Mesenchymal stem cell (in vitro differentiated cells and primary cell): Measurements from ENCODE around the gene ABHD2.

Source experiments
- DNase-seq: peaks from one replicate; pipeline ENCODE4 v3.0.0-alpha.2; 2013
- H2AFZ ChIP-seq: one replicate; pipeline ENCODE4 v1.6.1; 2013; ENCODE audit warnings: low read depth, mild to moderate bottlenecking, control low read depth, inconsistent platforms, low read length, moderate library complexity
- H2AK5ac ChIP-seq: 2 replicates; pipeline ENCODE4 v1.6.1; 2013; ENCODE audit warnings: low read length, moderate library complexity, mild to moderate bottlenecking, inconsistent platforms; ENCODE audit not compliant: severe bottlenecking
- H2BK120ac ChIP-seq: one replicate; pipeline ENCODE4 v1.6.1; 2013; ENCODE audit warnings: low read depth, mild to moderate bottlenecking, inconsistent platforms, low read length, moderate library complexity
- H2BK12ac ChIP-seq, 2 experiments: one replicate each; pipeline ENCODE4 v1.6.1; 2013; ENCODE audit warnings: inconsistent platforms in 2 of 2, low read length in 2 of 2, mild to moderate bottlenecking in 2 of 2, moderate library complexity in 2 of 2, control low read depth in 1 of 2
- H2BK15ac ChIP-seq: one replicate; pipeline ENCODE4 v1.6.1; 2013; ENCODE audit warnings: mild to moderate bottlenecking, low read depth, inconsistent platforms; ENCODE audit not compliant: poor library complexity, severe bottlenecking
- H2BK5ac ChIP-seq: 2 replicates; pipeline ENCODE4 v1.6.1; 2013; ENCODE audit warnings: low read depth, mild to moderate bottlenecking, low read length, control low read depth, inconsistent platforms; ENCODE audit not compliant: poor library complexity, severe bottlenecking
- H3K14ac ChIP-seq, 2 experiments: one replicate each; pipeline ENCODE4 v1.6.1; 2013; ENCODE audit warnings: inconsistent platforms in 2 of 2, low read length in 2 of 2, control low read depth in 1 of 2, mild to moderate bottlenecking in 1 of 2, moderate library complexity in 1 of 2
- H3K18ac ChIP-seq, 2 experiments: one replicate each; pipeline ENCODE4 v1.6.1; 2013; ENCODE audit warnings: inconsistent platforms in 2 of 2, low read length in 2 of 2, control low read depth in 1 of 2, low read depth in 1 of 2, mild to moderate bottlenecking in 1 of 2
- H3K23ac ChIP-seq, 2 experiments: one replicate each; pipeline ENCODE4 v1.6.1; 2013; ENCODE audit warnings: inconsistent platforms in 2 of 2, low read length in 2 of 2, mild to moderate bottlenecking in 2 of 2, moderate library complexity in 2 of 2, control low read depth in 1 of 2
- H3K27ac ChIP-seq: 2 replicates; pipeline ENCODE4 v1.5.1; 2013; ENCODE audit warnings: mild to moderate bottlenecking, moderate library complexity, low read length, control low read depth, inconsistent platforms; ENCODE audit not compliant: poor library complexity, severe bottlenecking
- H3K27me3 ChIP-seq, 2 experiments: 2 replicates each; pipeline versions ENCODE4 v1.6.1 to v1.7.0; 2013; ENCODE audit warnings: low read length in 2 of 2, mild to moderate bottlenecking in 2 of 2, moderate library complexity in 2 of 2, control low read depth in 1 of 2, inconsistent platforms in 1 of 2; ENCODE audit not compliant: control insufficient read depth in 1 of 2, insufficient read depth in 1 of 2
- H3K36me3 ChIP-seq, 2 experiments: 2 replicates each; pipeline versions ENCODE4 v1.6.1 to v1.7.0; 2013; ENCODE audit warnings: low read length in 2 of 2, control low read depth in 1 of 2, inconsistent platforms in 1 of 2, low read depth in 1 of 2, mild to moderate bottlenecking in 1 of 2; ENCODE audit not compliant: insufficient read depth in 2 of 2, control insufficient read depth in 1 of 2
- H3K4ac ChIP-seq, 2 experiments: one replicate each; pipeline ENCODE4 v1.6.1; 2013; ENCODE audit warnings: inconsistent platforms in 2 of 2, low read length in 2 of 2, mild to moderate bottlenecking in 2 of 2, moderate library complexity in 2 of 2, control low read depth in 1 of 2, low read depth in 1 of 2
- H3K4me1 ChIP-seq: 2 replicates; pipeline ENCODE4 v1.6.1; 2013; ENCODE audit warnings: low read depth, low read length, control low read depth; ENCODE audit not compliant: control insufficient read depth, insufficient read depth
- H3K4me2 ChIP-seq: 2 replicates; pipeline ENCODE4 v1.6.1; 2013; ENCODE audit warnings: low read length, mild to moderate bottlenecking, inconsistent platforms; ENCODE audit not compliant: poor library complexity, severe bottlenecking
- H3K4me3 ChIP-seq, 2 experiments: 2 replicates each; pipeline versions ENCODE4 v1.5.1 to v1.7.0; 2013; ENCODE audit warnings: low read length in 2 of 2, mild to moderate bottlenecking in 2 of 2, control low read depth in 1 of 2, low read depth in 1 of 2; ENCODE audit not compliant: insufficient read depth in 1 of 2
- H3K79me1 ChIP-seq: replicated peaks from 2 replicates; pipeline ENCODE4 v1.6.1; 2013; ENCODE audit warnings: mild to moderate bottlenecking, control low read depth, low read length, inconsistent platforms; ENCODE audit not compliant: poor library complexity, severe bottlenecking
- H3K9ac ChIP-seq: 2 replicates; pipeline ENCODE4 v1.7.0; 2013; ENCODE audit warnings: mild to moderate bottlenecking, low read length, moderate library complexity
- H3K9me3 ChIP-seq: 2 replicates; pipeline ENCODE4 v1.7.0; 2013; ENCODE audit warnings: mild to moderate bottlenecking, low read length; ENCODE audit not compliant: control insufficient read depth
- H4K8ac ChIP-seq: one replicate; pipeline ENCODE4 v1.6.1; 2013; ENCODE audit warnings: inconsistent platforms, mild to moderate bottlenecking, low read length, moderate library complexity
- H4K91ac ChIP-seq: one replicate; pipeline ENCODE4 v1.6.1; 2013; ENCODE audit warnings: mild to moderate bottlenecking, low read length, inconsistent platforms
- WGBS: methylation state at CpG from one replicate; pipeline ENCODE4 v1.1.7; 2013; ENCODE audit warnings: mixed read lengths; 5-methylcytosine and 5-hydroxymethylcytosine counted together

Gene ABHD2

GRCh38 chr15:89112341-89112971 is 24.2 kb downstream of the ABHD2 start:
- Histone ChIP-seq H3K27me3 (no peaks in the 10 kb centered on the region), H3K9me3 (no peaks in the 10 kb centered on the region), H3K14ac (no peak overlapping the region), H3K36me3 (peaks cover 4 to 66% of the 10 kb centered on the region in 2 experiments), H3K79me1 (peaks cover 40% of the 10 kb centered on the region), H3K4me3 (no peak overlapping the region), H3K27ac (no peak overlapping the region), H3K4me2 (no peak overlapping the region), H2AFZ (no peak overlapping the region), H2BK12ac (no peak overlapping the region), H2BK120ac (no peak overlapping the region), H3K9ac (peak overlapping the region; percentile 26), H2BK5ac (no peak overlapping the region), H4K91ac (no peak overlapping the region), H2BK15ac (no peak overlapping the region), H3K4ac (no peak overlapping the region), H2AK5ac (no peak overlapping the region), H3K18ac (no peak overlapping the region), H4K8ac (no peak overlapping the region), H3K4me1 (peaks cover 7% of the 10 kb centered on the region), H3K23ac (no peak overlapping the region)
- no peak for DNase-seq
- no CpG with 5 or more reads among the region's 1 CpG for WGBS

- H3K9ac ChIP-seq = no peak overlapping the region
- no peak overlapping the region for H2AK5ac ChIP-seq
- H3K27ac ChIP-seq = no peak overlapping the region
- peaks cover 7% of the 10 kb centered on the region for H3K4me1 ChIP-seq
- H3K14ac ChIP-seq = no peak overlapping the region
- H2AFZ ChIP-seq = no peak overlapping the region
- H4K8ac ChIP-seq = no peak overlapping the region
- H4K91ac ChIP-seq = no peak overlapping the region
- peaks cover 4 to 65% of the 10 kb centered on the region in 2 experiments for H3K36me3 ChIP-seq
- H2BK15ac ChIP-seq = no peak overlapping the region
- H3K4me2 ChIP-seq = no peak overlapping the region
- no peak overlapping the region for H2BK5ac ChIP-seq
- H3K18ac ChIP-seq = no peak overlapping the region
- H3K4me3 ChIP-seq = no peak overlapping the region
- H3K4ac ChIP-seq = no peak overlapping the region
- H2BK120ac ChIP-seq = no peak overlapping the region
- H3K79me1 ChIP-seq = peaks cover 33% of the 10 kb centered on the region
- H3K27me3 ChIP-seq = no peaks in the 10 kb centered on the region
- WGBS = 90% methylated on average over 6 of the region's 7 CpGs
- H3K9me3 ChIP-seq = no peaks in the 10 kb centered on the region
- H3K23ac ChIP-seq = no peak overlapping the region
- no peak overlapping the region for H2BK12ac ChIP-seq
- no peak for DNase-seq
These were observed 25.2 kb downstream of the ABHD2 start for GRCh38 chr15:89113296-89114024.

GRCh38 chr15:89114990-89115389 is 26.7 kb downstream of the ABHD2 start:
- Histone ChIP-seq H4K8ac (no peak overlapping the region), H3K27ac (no peak overlapping the region), H2BK15ac (no peak overlapping the region), H3K9ac (peak overlapping the region; percentile 39), H2BK12ac (no peak overlapping the region), H3K4me3 (no peak overlapping the region), H2BK5ac (no peak overlapping the region), H3K9me3 (no peaks in the 10 kb centered on the region), H2AFZ (no peak overlapping the region), H3K36me3 (peaks cover 4 to 63% of the 10 kb centered on the region in 2 experiments), H3K79me1 (peaks cover 27% of the 10 kb centered on the region), H3K27me3 (no peaks in the 10 kb centered on the region), H2BK120ac (no peak overlapping the region), H3K4me2 (no peak overlapping the region), H3K4ac (no peak overlapping the region), H3K23ac (no peak overlapping the region), H3K4me1 (peaks cover 9% of the 10 kb centered on the region), H4K91ac (no peak overlapping the region), H2AK5ac (no peak overlapping the region), H3K14ac (no peak overlapping the region), H3K18ac (no peak overlapping the region)
- 85% methylated on average over 3 of the region's 3 CpGs for WGBS
- peak; percentile 37 for DNase-seq

GRCh38 chr15:89115547-89115946 is 27.3 kb downstream of the ABHD2 start:
- Histone ChIP-seq H3K4me1 (peaks cover 9% of the 10 kb centered on the region), H2BK12ac (no peak overlapping the region), H3K4me2 (no peak overlapping the region), H2BK15ac (no peak overlapping the region), H2BK5ac (no peak overlapping the region), H3K23ac (no peak overlapping the region), H3K9ac (peak overlapping the region; percentile 24), H3K27ac (no peak overlapping the region), H3K9me3 (no peaks in the 10 kb centered on the region), H3K79me1 (peaks cover 22% of the 10 kb centered on the region), H4K91ac (no peak overlapping the region), H2AFZ (no peak overlapping the region), H4K8ac (no peak overlapping the region), H3K36me3 (peaks cover 4 to 58% of the 10 kb centered on the region in 2 experiments), H3K18ac (no peak overlapping the region), H2AK5ac (no peak overlapping the region), H3K27me3 (no peaks in the 10 kb centered on the region), H3K4me3 (no peak overlapping the region), H3K4ac (no peak overlapping the region), H3K14ac (no peak overlapping the region), H2BK120ac (no peak overlapping the region)
- no peak for DNase-seq
- WGBS = 95% methylated on average over 4 of the region's 5 CpGs
